ENCODE measurements around the gene C3orf20.

The C3orf20 gene

GRCh38 chr3:14769544-14770325 lies 94.8 kb downstream of the C3orf20 start:
- Histone ChIP-seq H3K4me3 (ENCODE audit: insufficient read length, low read depth) (no peak overlapping the region), H3K4me1 (ENCODE audit: insufficient read depth, insufficient read length) (peaks cover 16% of the 10 kb centered on the region), H3K36me3 (ENCODE audit: insufficient read depth, insufficient read length, low read length) (no peaks in the 10 kb centered on the region), H3K9me3 (ENCODE audit: insufficient read depth, low read length) (no peaks in the 10 kb centered on the region), H3K27me3 (ENCODE audit: insufficient read depth, insufficient read length) (no peaks in the 10 kb centered on the region), H3K9ac (ENCODE audit: insufficient read length, low read depth) (no peak overlapping the region)
- TF ChIP-seq SUZ12 (IDR thresholded peaks at IDR 0.05; ENCODE audit: extremely low read depth, insufficient read depth, insufficient read length) (no peak), ZNF274 (IDR thresholded peaks at IDR 0.05; ENCODE audit: low read depth, low read length) (no peak), YY1 (IDR thresholded peaks at IDR 0.05; ENCODE audit: insufficient read depth, insufficient read length) (no peak)
- DNase-seq (ENCODE audit: low read depth, low spot score) = no peak

GRCh38 chr3:14770591-14770990 lies 95.7 kb downstream of the C3orf20 start:
- H3K36me3 ChIP-seq (ENCODE audit: insufficient read depth, insufficient read length, low read length) = no peaks in the 10 kb centered on the region
- no peak for DNase-seq (ENCODE audit: low read depth, low spot score)
- no peaks in the 10 kb centered on the region for H3K27me3 ChIP-seq (ENCODE audit: insufficient read depth, insufficient read length)
- TF ChIP-seq SUZ12 (IDR thresholded peaks at IDR 0.05; ENCODE audit: extremely low read depth, insufficient read depth, insufficient read length) (no peak), ZNF274 (IDR thresholded peaks at IDR 0.05; ENCODE audit: low read depth, low read length) (no peak), YY1 (IDR thresholded peaks at IDR 0.05; ENCODE audit: insufficient read depth, insufficient read length) (no peak)
- no peak overlapping the region for H3K4me3 ChIP-seq (ENCODE audit: insufficient read length, low read depth)
- no peaks in the 10 kb centered on the region for H3K9me3 ChIP-seq (ENCODE audit: insufficient read depth, low read length)
- no peak overlapping the region for H3K9ac ChIP-seq (ENCODE audit: insufficient read length, low read depth)
- H3K4me1 ChIP-seq (ENCODE audit: insufficient read depth, insufficient read length) = peaks cover 16% of the 10 kb centered on the region

- Histone ChIP-seq H3K4me3 (ENCODE audit: insufficient read length, low read depth) (no peak overlapping the region), H3K36me3 (ENCODE audit: insufficient read depth, insufficient read length, low read length) (no peaks in the 10 kb centered on the region), H3K4me1 (ENCODE audit: insufficient read depth, insufficient read length) (peaks cover 16% of the 10 kb centered on the region), H3K27me3 (ENCODE audit: insufficient read depth, insufficient read length) (no peaks in the 10 kb centered on the region), H3K9me3 (ENCODE audit: insufficient read depth, low read length) (no peaks in the 10 kb centered on the region), H3K9ac (ENCODE audit: insufficient read length, low read depth) (no peak overlapping the region)
- no peak for DNase-seq (ENCODE audit: low read depth, low spot score)
- TF ChIP-seq SUZ12 (IDR thresholded peaks at IDR 0.05; ENCODE audit: extremely low read depth, insufficient read depth, insufficient read length) = no peak
- no peak for TF ChIP-seq YY1 (IDR thresholded peaks at IDR 0.05; ENCODE audit: insufficient read depth, insufficient read length)
- no peak for TF ChIP-seq ZNF274 (IDR thresholded peaks at IDR 0.05; ENCODE audit: low read depth, low read length)
These were observed 96.9 kb downstream of the C3orf20 start for GRCh38 chr3:14771593-14772497.

GRCh38 chr3:14772533-14773138 lies 97.7 kb downstream of the C3orf20 start:
- Histone ChIP-seq H3K27me3 (ENCODE audit: insufficient read depth, insufficient read length) (no peaks in the 10 kb centered on the region), H3K36me3 (ENCODE audit: insufficient read depth, insufficient read length, low read length) (no peaks in the 10 kb centered on the region), H3K4me1 (ENCODE audit: insufficient read depth, insufficient read length) (peaks cover 16% of the 10 kb centered on the region), H3K9me3 (ENCODE audit: insufficient read depth, low read length) (no peaks in the 10 kb centered on the region), H3K4me3 (ENCODE audit: insufficient read length, low read depth) (no peak overlapping the region), H3K9ac (ENCODE audit: insufficient read length, low read depth) (no peak overlapping the region)
- no peak for TF ChIP-seq SUZ12 (IDR thresholded peaks at IDR 0.05; ENCODE audit: extremely low read depth, insufficient read depth, insufficient read length)
- no peak for TF ChIP-seq ZNF274 (IDR thresholded peaks at IDR 0.05; ENCODE audit: low read depth, low read length)
- no peak for TF ChIP-seq YY1 (IDR thresholded peaks at IDR 0.05; ENCODE audit: insufficient read depth, insufficient read length)
- DNase-seq (ENCODE audit: low read depth, low spot score) = no peak

- no peak for TF ChIP-seq SUZ12 (IDR thresholded peaks at IDR 0.05; ENCODE audit: extremely low read depth, insufficient read depth, insufficient read length)
- TF ChIP-seq ZNF274 (IDR thresholded peaks at IDR 0.05; ENCODE audit: low read depth, low read length) = no peak
- no peak for TF ChIP-seq YY1 (IDR thresholded peaks at IDR 0.05; ENCODE audit: insufficient read depth, insufficient read length)
- no peak overlapping the region for H3K4me3 ChIP-seq (ENCODE audit: insufficient read length, low read depth)
- H3K9ac ChIP-seq (ENCODE audit: insufficient read length, low read depth) = no peak overlapping the region
- H3K9me3 ChIP-seq (ENCODE audit: insufficient read depth, low read length) = no peaks in the 10 kb centered on the region
- DNase-seq (ENCODE audit: low read depth, low spot score) = no peak
- H3K4me1 ChIP-seq (ENCODE audit: insufficient read depth, insufficient read length) = peaks cover 16% of the 10 kb centered on the region
- H3K27me3 ChIP-seq (ENCODE audit: insufficient read depth, insufficient read length) = no peaks in the 10 kb centered on the region
- no peaks in the 10 kb centered on the region for H3K36me3 ChIP-seq (ENCODE audit: insufficient read depth, insufficient read length, low read length)
These were observed 98.3 kb downstream of the C3orf20 start for GRCh38 chr3:14773281-14773680.

GRCh38 chr3:14773691-14774128 lies 98.8 kb downstream of the C3orf20 start:
- TF ChIP-seq YY1 (IDR thresholded peaks at IDR 0.05; ENCODE audit: insufficient read depth, insufficient read length) = no peak
- TF ChIP-seq ZNF274 (IDR thresholded peaks at IDR 0.05; ENCODE audit: low read depth, low read length) = no peak
- TF ChIP-seq SUZ12 (IDR thresholded peaks at IDR 0.05; ENCODE audit: extremely low read depth, insufficient read depth, insufficient read length) = no peak

More at GRCh38 chr3:14773691-14774128, 98.8 kb downstream of the C3orf20 start:
- Histone ChIP-seq H3K9me3 (ENCODE audit: insufficient read depth, low read length) (peaks cover 4% of the 10 kb centered on the region; the same call in 1 of the 2 replicates), H3K4me3 (ENCODE audit: insufficient read length, low read depth) (no peak overlapping the region), H3K36me3 (ENCODE audit: insufficient read depth, insufficient read length, low read length) (no peaks in the 10 kb centered on the region), H3K9ac (ENCODE audit: insufficient read length, low read depth) (peak overlapping the region; percentile 8), H3K27me3 (ENCODE audit: insufficient read depth, insufficient read length) (no peaks in the 10 kb centered on the region), H3K4me1 (ENCODE audit: insufficient read depth, insufficient read length) (peaks cover 16% of the 10 kb centered on the region)
- no peak for DNase-seq (ENCODE audit: low read depth, low spot score)
